Cardiac fibroblast (primary cell): Measurements from ENCODE around the gene ART3.

ENCODE experiments used
- DNase-seq, 2 donors: peaks; one replicate each; pipeline versions ENCODE4 v3.0.0 to v3.0.0-alpha.2; 2010; ENCODE audit warnings: low read depth in 2 of 2
- H3K4me3 ChIP-seq, 2 donors: replicated peaks in 1 of 2; 1 replicate in 1 of 2; 2 replicates in 1 of 2; pipeline ENCODE4 v1.5.1; 2011; ENCODE audit warnings: low read depth in 2 of 2, low read length in 2 of 2, mild to moderate bottlenecking in 2 of 2, moderate library complexity in 1 of 2
- CTCF ChIP-seq: IDR thresholded peaks from one replicate; pipeline ENCODE4 v1.5.1; 2011; ENCODE audit warnings: low read depth, mild to moderate bottlenecking, low read length, inconsistent platforms

ART3 gene

GRCh38 chr4:76096076-76096475 lies 21.6 kb downstream of the ART3 start:
- no peak overlapping the region for H3K4me3 ChIP-seq
- DNase-seq, result no peak
- no peak for TF ChIP-seq CTCF

- TF ChIP-seq CTCF, result no peak
- H3K4me3 ChIP-seq, result no peak overlapping the region
- DNase-seq, result no peak
Measured at GRCh38 chr4:76105652-76106051, 31.1 kb downstream of the ART3 start.

GRCh38 chr4:76106442-76106841 lies 31.9 kb downstream of the ART3 start:
- DNase-seq, result no peak
- no peak for TF ChIP-seq CTCF

GRCh38 chr4:76108467-76109181 lies 34.1 kb downstream of the ART3 start:
- DNase-seq, result peak; percentile 14 to 62
- H3K4me3 ChIP-seq, result no peak overlapping the region

More at GRCh38 chr4:76106442-76106841, 31.9 kb downstream of the ART3 start:
- no peak overlapping the region for H3K4me3 ChIP-seq

GRCh38 chr4:76116821-76117220 lies 42.3 kb downstream of the ART3 start:
- no peak for DNase-seq
- no peak overlapping the region for H3K4me3 ChIP-seq
- TF ChIP-seq CTCF, result no peak

More at GRCh38 chr4:76108467-76109181, 34.1 kb downstream of the ART3 start:
- no peak for TF ChIP-seq CTCF

GRCh38 chr4:76117536-76117935 lies 43.0 kb downstream of the ART3 start:
- DNase-seq, result no peak
- H3K4me3 ChIP-seq, result no peak overlapping the region
- TF ChIP-seq CTCF, result no peak

GRCh38 chr4:76120199-76120598 lies 45.7 kb downstream of the ART3 start:
- TF ChIP-seq CTCF, result no peak
- DNase-seq, result no peak
- H3K4me3 ChIP-seq, result no peak overlapping the region
